Posterior vena cava (tissue), 2 donors: ENCODE results near the gene SH3BP2. TPM values are rescaled to one million over a fixed set of nuclear protein-coding genes. Genes with fewer than 3 reads are reported as not detected.

ENCODE experiments used
- DNase-seq: peaks from one replicate; pipeline ENCODE4 v3.0.0-alpha.2; 2020; ENCODE audit warnings: low spot score
- intact Hi-C, 2 donors: fragments of 100-400 bp; cut with DNase I; formaldehyde crosslinking; loops; one replicate each; pipeline versions ENCODE4 v1.14.1 to v1.14.2; 2022 to 2023
- total RNA-seq, 2 donors: library from RNA; stranded (reverse); fragmentation: NEBNext Ultra II Directional; extraction: Animal tissue kit (Norgen Biotek cat#: 25700); gene quantifications; one replicate each; pipeline ENCODE4 v1.2.1, GENCODE V29; 2021
- donor health status: DM: yes; HTN: yes; CAD: no.
- donor health status: DM: yes; HTN: yes; CAD: no.

Gene SH3BP2
- total RNA-seq, 2 donors from 2014 or later: 47.8 to 52.4 TPM

- DNase-seq: peak; percentile 86
- intact Hi-C loops: no loop called here
Measured at GRCh38 chr4:2837904-2838496, 45.1 kb downstream of the SH3BP2 start.

- DNase-seq: no peak
- intact Hi-C loops: no loop called here
Measured at GRCh38 chr4:2839060-2839459, 46.2 kb downstream of the SH3BP2 start.

- intact Hi-C loops: no loop called here
Measured at GRCh38 chr4:2842687-2843262, 49.9 kb downstream of the SH3BP2 start.

GRCh38 chr4:2843263-2843940 is 50.5 kb downstream of the SH3BP2 start, which contains the start of gene ADD1:
TSS of gene ADD1 (plus strand) at chr4:2843844. CDS start at chr4:2875916, 32,072 bp downstream.
- DNase-seq: peak; percentile 97
- intact Hi-C loops: no loop called here

More at GRCh38 chr4:2842687-2843262, 49.9 kb downstream of the SH3BP2 start:
- no peak for DNase-seq

- peak; percentile 86 for DNase-seq
- intact Hi-C loops: no loop called here
Measured at GRCh38 chr4:2843941-2844584, 51.2 kb downstream of the SH3BP2 start.

GRCh38 chr4:2846172-2846571 is 53.3 kb downstream of the SH3BP2 start:
- no peak for DNase-seq
- intact Hi-C loops: no loop called here

GRCh38 chr4:2847302-2847871 is 54.5 kb downstream of the SH3BP2 start:
- no peak for DNase-seq
- intact Hi-C loops: no loop called here

- DNase-seq: no peak
- intact Hi-C loops: no loop called here
Measured at GRCh38 chr4:2848449-2848848, 55.6 kb downstream of the SH3BP2 start.

GRCh38 chr4:2849267-2850152 is 56.6 kb downstream of the SH3BP2 start:
- intact Hi-C loops: loop anchor here in 1 of 2 donors (10.0 kb wide), 1 partner anchor 45 kb away; no protein-coding TSS in a partner anchor
- no peak for DNase-seq

- no peak for DNase-seq
- intact Hi-C loops: loop anchor here in 1 of 2 donors (10.0 kb wide), 1 partner anchor 46 kb away; no protein-coding TSS in a partner anchor
Measured at GRCh38 chr4:2850966-2851798, 58.3 kb downstream of the SH3BP2 start.

- DNase-seq: no peak
Measured at GRCh38 chr4:2852481-2852921, 59.6 kb downstream of the SH3BP2 start.

GRCh38 chr4:2855584-2855983 is 62.7 kb downstream of the SH3BP2 start:
- no peak for DNase-seq
- intact Hi-C loops: loop anchor here in 1 of 2 donors (10.0 kb wide), 1 partner anchor 51 kb away; no protein-coding TSS in a partner anchor

More at GRCh38 chr4:2852481-2852921, 59.6 kb downstream of the SH3BP2 start:
- intact Hi-C loops: loop anchor here in 1 of 2 donors (10.0 kb wide), 1 partner anchor 48 kb away; no protein-coding TSS in a partner anchor

- intact Hi-C loops: loop anchor here in 1 of 2 donors (10.0 kb wide), 1 partner anchor 51 kb away; no protein-coding TSS in a partner anchor
- no peak for DNase-seq
Measured at GRCh38 chr4:2856266-2856665, 63.4 kb downstream of the SH3BP2 start.

GRCh38 chr4:2857349-2857927 is 64.6 kb downstream of the SH3BP2 start:
- intact Hi-C loops: loop anchor here in 1 of 2 donors (10.0 kb wide), 1 partner anchor 53 kb away; no protein-coding TSS in a partner anchor
- DNase-seq: no peak

GRCh38 chr4:2858451-2859217 is 65.7 kb downstream of the SH3BP2 start:
- intact Hi-C loops: loop anchor here in 1 of 2 donors (10.0 kb wide), 1 partner anchor 54 kb away; no protein-coding TSS in a partner anchor
- no peak for DNase-seq

- no peak for DNase-seq
Measured at GRCh38 chr4:2859514-2859913, 66.6 kb downstream of the SH3BP2 start.

More at GRCh38 chr4:2859514-2859913, 66.6 kb downstream of the SH3BP2 start:
- intact Hi-C loops: loop anchor here in 1 of 2 donors (10.0 kb wide), 1 partner anchor 55 kb away; no protein-coding TSS in a partner anchor
